Measurements from ENCODE around the gene SAG. TPM values are rescaled to one million over a fixed set of nuclear protein-coding genes. Genes with fewer than 3 reads are reported as not detected.
A peak's percentile ranks its signal among the peaks of the same experiment; 100 is the strongest.

SAG gene
- total and polyA plus RNA-seq, 8 donors: 1.5 TPM; not detected in 7

GRCh38 chr2:233361297-233361696, 53.7 kb downstream of the SAG start:
- no peak for TF ChIP-seq EP300 (IDR thresholded peaks at IDR 0.05)
- TF ChIP-seq POLR2AphosphoS5 (IDR thresholded peaks at IDR 0.05): no peak
- no peak for TF ChIP-seq CTCF (IDR thresholded peaks at IDR 0.05)
- TF ChIP-seq POLR2A (IDR thresholded peaks at IDR 0.05): no peak
- intact Hi-C loops (cut with DNase I; ENCODE audit: low total_unique reads): no loop called here
- no peak overlapping the region for H3K4me3 ChIP-seq
- WGBS, 5 donors: 56 to 67% (median 60%) methylated on average over 7 of the region's 7 CpGs
- peaks cover 0 to 9% (median 5%) of the 10 kb centered on the region in 4 donors for H3K36me3 ChIP-seq
- no peak for DNase-seq
- peaks cover 9 to 28% (median 18%) of the 10 kb centered on the region in 4 donors for H3K4me1 ChIP-seq
- H3K27ac ChIP-seq: peak overlapping the region in 1 of 5 donors; percentile 25
- no peaks in the 10 kb centered on the region for H3K27me3 ChIP-seq
- H3K9me3 ChIP-seq: peaks cover 0 to 7% (median 2%) of the 10 kb centered on the region in 4 donors

- DNase-seq: no peak
- Histone ChIP-seq H3K4me3 (no peak overlapping the region), H3K4me1 (peaks cover 0 to 14% (median 6%) of the 10 kb centered on the region in 4 donors), H3K27ac (no peak overlapping the region), H3K36me3 (peaks cover 0 to 9% (median 5%) of the 10 kb centered on the region in 4 donors), H3K9me3 (peaks cover 0 to 7% (median 2%) of the 10 kb centered on the region in 4 donors), H3K27me3 (no peaks in the 10 kb centered on the region)
- no peak for TF ChIP-seq POLR2A (IDR thresholded peaks at IDR 0.05)
- no peak for TF ChIP-seq POLR2AphosphoS5 (IDR thresholded peaks at IDR 0.05)
- intact Hi-C loops (cut with DNase I; ENCODE audit: low total_unique reads): no loop called here
- 50 to 91% (median 74%) methylated on average over 2 of the region's 2 CpGs for WGBS, 5 donors
Measured at GRCh38 chr2:233362742-233363141, 55.1 kb downstream of the SAG start.

- Histone ChIP-seq H3K9me3 (peaks cover 0 to 7% (median 2%) of the 10 kb centered on the region in 4 donors), H3K27ac (no peak overlapping the region), H3K4me3 (no peak overlapping the region), H3K27me3 (no peaks in the 10 kb centered on the region), H3K4me1 (peaks cover 0 to 16% (median 2%) of the 10 kb centered on the region in 4 donors), H3K36me3 (peaks cover 0 to 9% (median 5%) of the 10 kb centered on the region in 4 donors)
- 85 to 98% (median 94%) methylated on average over 6 of the region's 6 CpGs for WGBS, 5 donors
- DNase-seq: no peak
- no peak for TF ChIP-seq POLR2AphosphoS5 (IDR thresholded peaks at IDR 0.05)
- TF ChIP-seq EP300 (IDR thresholded peaks at IDR 0.05): no peak
- no peak for TF ChIP-seq POLR2A (IDR thresholded peaks at IDR 0.05)
- TF ChIP-seq CTCF (IDR thresholded peaks at IDR 0.05): no peak
- intact Hi-C loops (cut with DNase I; ENCODE audit: low total_unique reads): no loop called here
Measured at GRCh38 chr2:233363744-233364235, 56.2 kb downstream of the SAG start.

GRCh38 chr2:233365861-233366520, 58.4 kb downstream of the SAG start:
- Histone ChIP-seq H3K27me3 (no peaks in the 10 kb centered on the region), H3K36me3 (peaks cover 0 to 9% (median 5%) of the 10 kb centered on the region in 4 donors), H3K27ac (no peak overlapping the region), H3K4me3 (no peak overlapping the region), H3K4me1 (peaks cover 6 to 16% (median 9%) of the 10 kb centered on the region in 4 donors), H3K9me3 (peaks cover 0 to 7% (median 2%) of the 10 kb centered on the region in 4 donors)
- intact Hi-C loops (cut with DNase I; ENCODE audit: low total_unique reads): no loop called here
- 89 to 97% (median 95%) methylated on average over 6 of the region's 6 CpGs for WGBS, 5 donors
- DNase-seq: no peak
- no peak for TF ChIP-seq POLR2AphosphoS5 (IDR thresholded peaks at IDR 0.05)
- TF ChIP-seq EP300 (IDR thresholded peaks at IDR 0.05): no peak
- TF ChIP-seq CTCF (IDR thresholded peaks at IDR 0.05): no peak

- H3K4me1 ChIP-seq: peaks cover 6 to 20% (median 12%) of the 10 kb centered on the region in 4 donors
- no peaks in the 10 kb centered on the region for H3K27me3 ChIP-seq
- intact Hi-C loops (cut with DNase I; ENCODE audit: low total_unique reads): no loop called here
- H3K4me3 ChIP-seq: no peak overlapping the region
- peaks cover 0 to 10% (median 7%) of the 10 kb centered on the region in 4 donors for H3K36me3 ChIP-seq
- no peak for TF ChIP-seq POLR2AphosphoS5 (IDR thresholded peaks at IDR 0.05)
- TF ChIP-seq CTCF (IDR thresholded peaks at IDR 0.05): no peak
- no peak for TF ChIP-seq EP300 (IDR thresholded peaks at IDR 0.05)
- no peak for TF ChIP-seq POLR2A (IDR thresholded peaks at IDR 0.05)
- no peak for DNase-seq
- WGBS, 5 donors: 67 to 99% (median 88%) methylated on average over 3 of the region's 3 CpGs
- H3K9me3 ChIP-seq: peaks cover 0 to 7% (median 2%) of the 10 kb centered on the region in 4 donors
- H3K27ac ChIP-seq: no peak overlapping the region
Measured at GRCh38 chr2:233367586-233367985, 60.0 kb downstream of the SAG start.

All from stomach (tissue), 9 donors.